K562 (cell line): ENCODE results near the gene MAML1. TPM values are rescaled to one million over a fixed set of nuclear protein-coding genes. Genes with fewer than 3 reads are reported as not detected.

Source experiments
- BCL6 ChIP-seq: fragments of 250-450 bp; sonication (Bioruptor Pico); IDR thresholded peaks from 2 replicates; pipeline ENCODE4 v1.4.0; 2020
- CHD1 ChIP-seq: fragments of 200-600 bp; sonication (generic); IDR thresholded peaks from one replicate; pipeline ENCODE4 v1.6.1; 2012; ENCODE audit warnings: mild to moderate bottlenecking, moderate library complexity, low read length, inconsistent platforms
- DPF2 ChIP-seq: fragments of 450-650 bp; IDR thresholded peaks from 2 replicates; pipeline ENCODE4 v1.6.1; 2016
- HDAC2 ChIP-seq: fragments of 450-650 bp; IDR thresholded peaks from 2 replicates; pipeline ENCODE4 v1.6.1; 2016; ENCODE audit warnings: mild to moderate bottlenecking
- OTX1 ChIP-seq: fragments of 450-650 bp; formaldehyde crosslinking; IDR thresholded peaks from 2 replicates; pipeline ENCODE4 v1.4.0; 2022; ENCODE audit warnings: mild to moderate bottlenecking
- PHF20 ChIP-seq: fragments of 450-650 bp; IDR thresholded peaks from 2 replicates; pipeline ENCODE4 v1.6.1; 2018; ENCODE audit not compliant: partially characterized antibody
- PHF8 ChIP-seq: fragments of 200-600 bp; sonication (generic); IDR thresholded peaks from 2 replicates; pipeline ENCODE4 v1.6.1; 2012; ENCODE audit warnings: mixed run types, mild to moderate bottlenecking, inconsistent platforms, low read length, moderate library complexity, borderline replicate concordance
- POLR2AphosphoS2 ChIP-seq: IDR thresholded peaks from 2 replicates; pipeline ENCODE4 v1.6.1; 2012; ENCODE audit warnings: low read length, improper control_type of control experiment
- RBBP5 ChIP-seq: fragments of 200-600 bp; sonication (generic); IDR thresholded peaks from 2 replicates; pipeline ENCODE4 v1.6.1; 2012; ENCODE audit warnings: borderline replicate concordance, mild to moderate bottlenecking, low read length, control low read depth, inconsistent platforms; ENCODE audit not compliant: insufficient read depth, poor library complexity, severe bottlenecking
- STAT5A ChIP-seq: IDR thresholded peaks from 2 replicates; pipeline ENCODE4 v1.6.1; 2012; ENCODE audit warnings: low read length, inconsistent platforms, borderline replicate concordance
- XRCC4 ChIP-seq: IDR thresholded peaks from one replicate; pipeline ENCODE4 v1.6.1; 2011; ENCODE audit not compliant: insufficient read depth, insufficient read length; ENCODE audit errors: extremely low read depth
- YY1 ChIP-seq, 3 experiments: IDR thresholded peaks; 2 replicates each; pipeline ENCODE4 v1.6.1; 2011; ENCODE audit warnings: low read length in 2 of 3, mild to moderate bottlenecking in 2 of 3, moderate library complexity in 2 of 3, borderline replicate concordance in 1 of 3, control low read depth in 1 of 3, low read depth in 1 of 3; ENCODE audit not compliant: insufficient read depth in 3 of 3, insufficient replicate concordance in 2 of 3, control insufficient read depth in 1 of 3, insufficient read length in 1 of 3; ENCODE audit errors: extremely low read depth in 1 of 3
- ZNF175 ChIP-seq: fragments of 200-800 bp; sonication (Bioruptor generic); IDR thresholded peaks from 2 replicates; pipeline ENCODE4 v1.6.1; 2016; ENCODE audit warnings: low read depth, mild to moderate bottlenecking, missing genetic modification characterization, missing compliant biosample characterization
- ZNF589 ChIP-seq: fragments of 200-800 bp; sonication (Bioruptor generic); IDR thresholded peaks from 2 replicates; pipeline ENCODE4 v1.6.1; 2016; ENCODE audit warnings: low read depth, missing genetic modification characterization, missing compliant biosample characterization
- ZNF696 ChIP-seq: fragments of 250-450 bp; sonication (Bioruptor Pico); conservative IDR thresholded peaks from 2 replicates; pipeline ENCODE4 v1.4.0; 2020; ENCODE audit warnings: mild to moderate bottlenecking, moderate library complexity
- ZNF830 ChIP-seq: fragments of 250-450 bp; sonication (Bioruptor Pico); IDR thresholded peaks from 2 replicates; pipeline ENCODE4 v1.5.0; 2021; ENCODE audit warnings: mild to moderate bottlenecking
- ZSCAN32 ChIP-seq: fragments of 450-650 bp; formaldehyde crosslinking; IDR thresholded peaks from 2 replicates; pipeline ENCODE4 v1.4.0; 2020; ENCODE audit warnings: mild to moderate bottlenecking, moderate library complexity
- polyA plus RNA-seq, 8 experiments: library from polyadenylated mRNA; depleted of rRNA in 4 of 8; stranded (reverse) in 5 of 8; unstranded in 3 of 8; fragments of >200 nt; fragmentation: Nextera tagmentation in 2 of 8; fragmentation: Illumina TruSeq in 1 of 8; extraction: Ambion mirVana in 2 of 8; extraction: Trizol in 1 of 8; gene quantifications; 2 replicates each; pipeline versions ENCODE4 v1.2.1 to v1.2.3, GENCODE V29; 2011 to 2014; ENCODE audit warnings: inconsistent platforms in 1 of 8, missing spikeins in 1 of 8
- total RNA-seq, 7 experiments: library from RNA; depleted of rRNA in 6 of 7; stranded (reverse); fragments of >200 nt in 6 of 7; fragmentation: Illumina TruSeq in 2 of 7; extraction: Trizol in 2 of 7; gene quantifications; 2 replicates each; pipeline versions ENCODE4 v1.2.1 to v1.2.3, GENCODE V29; 2011 to 2021; ENCODE audit warnings: low replicate concordance in 1 of 7
- TF ChIP-seq, protein P1 (sequence below): sonication (generic); formaldehyde crosslinking; IDR thresholded peaks from 2 replicates; pipeline ENCODE4 v1.8.0; 2022; ENCODE audit warnings: mild to moderate bottlenecking, missing genetic modification reagents
- TF ChIP-seq, protein P2 (sequence below): sonication (generic); formaldehyde crosslinking; IDR thresholded peaks from 2 replicates; pipeline ENCODE4 v1.4.0; 2020; ENCODE audit warnings: mild to moderate bottlenecking, missing genetic modification reagents

MAML1 gene
- total and polyA plus RNA-seq, 9 of the 15 experiments (the other 6 are each of a cell fraction or from before 2014, with no cell fraction given): 0.32 to 18.4 (median 7.0) TPM

DNA sequence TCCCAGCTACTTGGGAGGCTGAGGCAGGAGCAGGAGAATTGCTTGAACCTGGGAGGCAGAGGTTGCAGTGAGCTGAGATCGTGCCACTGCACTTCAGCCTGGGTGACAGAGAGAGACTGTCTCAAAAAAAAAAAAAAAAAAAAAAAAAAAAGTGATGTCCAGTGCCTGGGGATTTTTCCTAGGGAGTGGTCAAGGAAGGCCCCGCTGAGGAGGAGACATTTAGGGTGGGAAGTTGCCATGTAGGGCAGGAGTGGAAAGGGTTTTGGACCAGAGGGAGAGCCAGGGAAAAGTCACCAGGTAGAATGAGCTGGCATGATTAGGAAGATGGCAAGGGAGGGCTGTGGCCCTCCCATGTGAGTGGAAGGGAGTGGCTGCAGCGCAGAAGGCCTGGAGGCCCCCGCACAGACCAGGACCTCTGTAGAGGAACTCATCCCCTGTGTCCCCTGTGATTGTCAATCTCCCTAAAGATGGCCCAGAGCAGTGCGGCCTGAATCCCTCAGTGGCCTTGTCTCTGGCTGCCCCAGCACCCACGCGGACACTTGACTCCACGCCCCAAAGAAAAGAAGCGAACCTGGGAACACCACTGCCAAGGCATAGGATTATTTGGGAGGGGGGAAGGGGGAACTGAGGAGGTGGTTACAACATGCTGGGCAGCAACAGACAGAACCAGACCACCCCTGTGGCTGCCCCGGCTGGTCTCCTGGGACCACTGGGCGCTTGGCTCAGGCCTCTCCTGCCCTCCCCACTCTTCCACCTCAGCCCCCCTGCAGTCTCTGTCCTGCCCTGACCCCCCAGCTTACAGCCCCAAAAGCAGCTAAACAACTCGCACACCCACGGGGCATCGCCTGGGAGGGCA lies 85.5 kb downstream of the MAML1 start (continued):
- TF ChIP-seq ZNF589 (CRISPR knock-in tag) (peak; percentile 71; the same call in 1 of the 2 replicates), PHF20 (no peak), OTX1 (CRISPR knock-in tag) (no peak), RBBP5 (peak; percentile 20), YY1 (IDR thresholded peaks at IDR 0.05; ENCODE audit: borderline replicate concordance in 1 of 3, control insufficient read depth in 1 of 3, extremely low read depth in 1 of 3, insufficient read depth in 3 of 3, insufficient read length in 1 of 3, insufficient replicate concordance in 2 of 3, low read depth in 1 of 3, low read length in 2 of 3) (no peak), XRCC4 (no peak), ZNF830 (0 out of 2 replicates have a peak, but pooled peaks have one; percentile 13), STAT5A (no peak), HDAC2 (0 out of 2 replicates have a peak, but pooled peaks have one; percentile 15), PHF8 (peak; percentile 5; the same call in 1 of the 2 replicates), ZSCAN32 (no peak), ZNF175 (no peak), DPF2 (peak; percentile 43), POLR2AphosphoS2 (no peak), CHD1 (peak; percentile 15), ZNF696 (CRISPR knock-in tag) (no peak), BCL6 (CRISPR knock-in tag) (no peak)
- TF ChIP-seq, protein P1, sequence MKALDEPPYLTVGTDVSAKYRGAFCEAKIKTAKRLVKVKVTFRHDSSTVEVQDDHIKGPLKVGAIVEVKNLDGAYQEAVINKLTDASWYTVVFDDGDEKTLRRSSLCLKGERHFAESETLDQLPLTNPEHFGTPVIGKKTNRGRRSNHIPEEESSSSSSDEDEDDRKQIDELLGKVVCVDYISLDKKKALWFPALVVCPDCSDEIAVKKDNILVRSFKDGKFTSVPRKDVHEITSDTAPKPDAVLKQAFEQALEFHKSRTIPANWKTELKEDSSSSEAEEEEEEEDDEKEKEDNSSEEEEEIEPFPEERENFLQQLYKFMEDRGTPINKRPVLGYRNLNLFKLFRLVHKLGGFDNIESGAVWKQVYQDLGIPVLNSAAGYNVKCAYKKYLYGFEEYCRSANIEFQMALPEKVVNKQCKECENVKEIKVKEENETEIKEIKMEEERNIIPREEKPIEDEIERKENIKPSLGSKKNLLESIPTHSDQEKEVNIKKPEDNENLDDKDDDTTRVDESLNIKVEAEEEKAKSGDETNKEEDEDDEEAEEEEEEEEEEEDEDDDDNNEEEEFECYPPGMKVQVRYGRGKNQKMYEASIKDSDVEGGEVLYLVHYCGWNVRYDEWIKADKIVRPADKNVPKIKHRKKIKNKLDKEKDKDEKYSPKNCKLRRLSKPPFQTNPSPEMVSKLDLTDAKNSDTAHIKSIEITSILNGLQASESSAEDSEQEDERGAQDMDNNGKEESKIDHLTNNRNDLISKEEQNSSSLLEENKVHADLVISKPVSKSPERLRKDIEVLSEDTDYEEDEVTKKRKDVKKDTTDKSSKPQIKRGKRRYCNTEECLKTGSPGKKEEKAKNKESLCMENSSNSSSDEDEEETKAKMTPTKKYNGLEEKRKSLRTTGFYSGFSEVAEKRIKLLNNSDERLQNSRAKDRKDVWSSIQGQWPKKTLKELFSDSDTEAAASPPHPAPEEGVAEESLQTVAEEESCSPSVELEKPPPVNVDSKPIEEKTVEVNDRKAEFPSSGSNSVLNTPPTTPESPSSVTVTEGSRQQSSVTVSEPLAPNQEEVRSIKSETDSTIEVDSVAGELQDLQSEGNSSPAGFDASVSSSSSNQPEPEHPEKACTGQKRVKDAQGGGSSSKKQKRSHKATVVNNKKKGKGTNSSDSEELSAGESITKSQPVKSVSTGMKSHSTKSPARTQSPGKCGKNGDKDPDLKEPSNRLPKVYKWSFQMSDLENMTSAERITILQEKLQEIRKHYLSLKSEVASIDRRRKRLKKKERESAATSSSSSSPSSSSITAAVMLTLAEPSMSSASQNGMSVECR (CRISPR knock-in tag): no peak
- TF ChIP-seq, protein P2, sequence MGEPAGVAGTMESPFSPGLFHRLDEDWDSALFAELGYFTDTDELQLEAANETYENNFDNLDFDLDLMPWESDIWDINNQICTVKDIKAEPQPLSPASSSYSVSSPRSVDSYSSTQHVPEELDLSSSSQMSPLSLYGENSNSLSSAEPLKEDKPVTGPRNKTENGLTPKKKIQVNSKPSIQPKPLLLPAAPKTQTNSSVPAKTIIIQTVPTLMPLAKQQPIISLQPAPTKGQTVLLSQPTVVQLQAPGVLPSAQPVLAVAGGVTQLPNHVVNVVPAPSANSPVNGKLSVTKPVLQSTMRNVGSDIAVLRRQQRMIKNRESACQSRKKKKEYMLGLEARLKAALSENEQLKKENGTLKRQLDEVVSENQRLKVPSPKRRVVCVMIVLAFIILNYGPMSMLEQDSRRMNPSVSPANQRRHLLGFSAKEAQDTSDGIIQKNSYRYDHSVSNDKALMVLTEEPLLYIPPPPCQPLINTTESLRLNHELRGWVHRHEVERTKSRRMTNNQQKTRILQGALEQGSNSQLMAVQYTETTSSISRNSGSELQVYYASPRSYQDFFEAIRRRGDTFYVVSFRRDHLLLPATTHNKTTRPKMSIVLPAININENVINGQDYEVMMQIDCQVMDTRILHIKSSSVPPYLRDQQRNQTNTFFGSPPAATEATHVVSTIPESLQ (CRISPR knock-in tag): no peak
